Mesendoderm (in vitro differentiated cells): ENCODE results near the gene IDH3G.
"Not testable (repeated sequence)": the region's sequence is repeated elsewhere in the genome, so short reads cannot be mapped to it uniquely, and the experiment has no call there.

Experiments used
- DNase-seq: peaks from one replicate; pipeline ENCODE4 v3.0.0; 2013
- H2AK5ac ChIP-seq: 2 replicates; pipeline ENCODE4 v1.6.1; 2013; ENCODE audit warnings: low read length, inconsistent platforms
- H2BK120ac ChIP-seq: 2 replicates; pipeline ENCODE4 v1.6.1; 2013; ENCODE audit warnings: low read depth, mild to moderate bottlenecking, low read length, moderate library complexity, mixed read lengths
- H2BK15ac ChIP-seq: replicated peaks from 2 replicates; pipeline ENCODE4 v1.6.1; 2013; ENCODE audit warnings: low read depth, mild to moderate bottlenecking, moderate library complexity
- H2BK5ac ChIP-seq: 2 replicates; pipeline ENCODE4 v1.6.1; 2013; ENCODE audit warnings: low read length, inconsistent platforms
- H3K18ac ChIP-seq: 2 replicates; pipeline ENCODE4 v1.6.1; 2013; ENCODE audit warnings: mild to moderate bottlenecking, low read length, mixed read lengths
- H3K23ac ChIP-seq: one replicate; pipeline ENCODE4 v1.6.1; 2013; ENCODE audit warnings: low read length
- H3K27ac ChIP-seq: 2 replicates; pipeline ENCODE4 v1.5.1; 2013; ENCODE audit warnings: low read depth, mild to moderate bottlenecking, inconsistent platforms, low read length, moderate library complexity
- H3K27me3 ChIP-seq: 2 replicates; pipeline ENCODE4 v1.6.1; 2013; ENCODE audit warnings: low read length, control low read depth, mild to moderate bottlenecking, inconsistent platforms; ENCODE audit not compliant: insufficient read depth, poor library complexity
- H3K36me3 ChIP-seq: 2 replicates; pipeline ENCODE4 v1.6.1; 2013; ENCODE audit warnings: low read length, inconsistent platforms; ENCODE audit not compliant: control insufficient read depth, insufficient read depth
- H3K4ac ChIP-seq: one replicate; pipeline ENCODE4 v1.6.1; 2013; ENCODE audit warnings: low read depth, mild to moderate bottlenecking, low read length, moderate library complexity
- H3K4me1 ChIP-seq: 2 replicates; pipeline ENCODE4 v1.6.1; 2013; ENCODE audit warnings: low read depth, low read length, inconsistent platforms; ENCODE audit not compliant: control insufficient read depth
- H3K4me2 ChIP-seq: 2 replicates; pipeline ENCODE4 v1.6.1; 2013; ENCODE audit warnings: low read length
- H3K4me3 ChIP-seq: 2 replicates; pipeline ENCODE4 v1.5.1; 2013; ENCODE audit warnings: mild to moderate bottlenecking, low read length
- H3K56ac ChIP-seq: one replicate; pipeline ENCODE4 v1.6.1; 2013; ENCODE audit warnings: low read length
- H3K79me1 ChIP-seq: 2 replicates; pipeline ENCODE4 v1.6.1; 2013; ENCODE audit warnings: low read length, inconsistent platforms
- H3K79me2 ChIP-seq: 2 replicates; pipeline ENCODE4 v1.6.1; 2013; ENCODE audit warnings: mild to moderate bottlenecking, low read length; ENCODE audit not compliant: control insufficient read depth, insufficient read depth
- H3K9ac ChIP-seq: 2 replicates; pipeline ENCODE4 v1.6.1; 2013; ENCODE audit warnings: low read length, inconsistent platforms
- H4K5ac ChIP-seq: one replicate; pipeline ENCODE4 v1.6.1; 2013; ENCODE audit warnings: low read length
- H4K8ac ChIP-seq: one replicate; pipeline ENCODE4 v1.6.1; 2013; ENCODE audit warnings: low read depth, mild to moderate bottlenecking, control low read depth, low read length, moderate library complexity
- WGBS: extraction: QIAGEN DNeasy Blood & Tissue Kit; methylation state at CpG from one replicate; pipeline ENCODE4 v1.1.7; 2013; ENCODE audit warnings: low lambda C conversion rate, missing lambda C conversion rate; ENCODE audit not compliant: insufficient coverage; ENCODE audit errors: extremely low coverage; 5-methylcytosine and 5-hydroxymethylcytosine counted together

Gene IDH3G

DNA sequence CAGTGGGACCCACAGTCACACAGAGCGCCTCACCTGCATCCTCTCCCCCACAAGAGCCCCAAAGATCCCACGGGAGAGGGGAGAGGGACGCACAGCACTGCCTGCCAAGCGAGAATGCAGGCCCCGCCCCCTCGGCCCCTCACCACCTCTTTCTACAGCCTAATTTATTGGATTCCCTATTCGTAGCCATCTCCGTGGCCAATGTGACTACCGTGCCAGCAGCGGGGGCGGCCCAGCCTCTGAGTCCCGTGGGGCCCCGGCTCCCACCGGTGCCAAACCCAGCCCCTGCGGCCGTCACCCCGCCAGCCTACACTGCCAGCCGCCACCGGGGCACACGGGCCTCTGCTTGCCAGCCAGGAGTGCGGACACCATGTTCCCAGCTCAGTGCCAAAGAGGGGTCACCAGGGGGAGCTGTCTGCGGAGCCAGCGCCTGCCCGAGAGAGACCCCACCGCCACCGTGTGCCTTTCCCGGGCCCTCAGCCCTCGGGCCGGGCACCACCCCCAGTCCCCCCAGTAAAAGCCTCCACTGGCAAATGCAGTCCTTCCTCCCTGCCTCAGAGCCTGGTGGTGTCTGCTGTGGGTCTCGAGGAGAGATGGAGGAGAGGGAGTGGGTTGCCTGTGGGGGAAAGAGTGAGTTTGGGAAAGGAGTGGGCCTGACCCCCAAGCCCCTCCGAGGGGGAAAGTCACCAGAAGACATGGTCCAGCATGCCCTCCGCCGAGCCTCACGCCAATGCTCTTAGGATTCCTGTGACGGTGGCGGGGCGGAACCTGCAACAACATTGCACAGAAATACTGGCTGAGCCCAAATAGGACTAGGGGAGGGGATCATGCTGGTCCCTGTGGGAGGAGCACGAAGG lies 49.7 kb downstream of the IDH3G start:
- no peak overlapping the region for H3K18ac ChIP-seq
- no peaks in the 10 kb centered on the region for H3K79me2 ChIP-seq
- H3K27ac ChIP-seq, result no peak overlapping the region
- no peak overlapping the region for H2BK15ac ChIP-seq
- H2AK5ac ChIP-seq, result no peak overlapping the region
- no peaks in the 10 kb centered on the region for H3K27me3 ChIP-seq
- no peaks in the 10 kb centered on the region for H3K79me1 ChIP-seq
- H3K4me3 ChIP-seq, result no peak overlapping the region
- peak; percentile 49 for DNase-seq
- H3K4ac ChIP-seq, result no peak overlapping the region
- no peaks in the 10 kb centered on the region for H3K4me1 ChIP-seq
- H3K9ac ChIP-seq, result peak overlapping the region; percentile 51
- no CpG with 5 or more reads among the region's 38 CpGs for WGBS
- H2BK120ac ChIP-seq, result no peak overlapping the region
- no peak overlapping the region for H3K23ac ChIP-seq
- no peak overlapping the region for H3K4me2 ChIP-seq
- H3K56ac ChIP-seq, result peak overlapping the region; percentile 70
- no peak overlapping the region for H4K8ac ChIP-seq
- H2BK5ac ChIP-seq, result no peak overlapping the region
- H3K36me3 ChIP-seq, result no peaks in the 10 kb centered on the region
- no peak overlapping the region for H4K5ac ChIP-seq

DNA sequence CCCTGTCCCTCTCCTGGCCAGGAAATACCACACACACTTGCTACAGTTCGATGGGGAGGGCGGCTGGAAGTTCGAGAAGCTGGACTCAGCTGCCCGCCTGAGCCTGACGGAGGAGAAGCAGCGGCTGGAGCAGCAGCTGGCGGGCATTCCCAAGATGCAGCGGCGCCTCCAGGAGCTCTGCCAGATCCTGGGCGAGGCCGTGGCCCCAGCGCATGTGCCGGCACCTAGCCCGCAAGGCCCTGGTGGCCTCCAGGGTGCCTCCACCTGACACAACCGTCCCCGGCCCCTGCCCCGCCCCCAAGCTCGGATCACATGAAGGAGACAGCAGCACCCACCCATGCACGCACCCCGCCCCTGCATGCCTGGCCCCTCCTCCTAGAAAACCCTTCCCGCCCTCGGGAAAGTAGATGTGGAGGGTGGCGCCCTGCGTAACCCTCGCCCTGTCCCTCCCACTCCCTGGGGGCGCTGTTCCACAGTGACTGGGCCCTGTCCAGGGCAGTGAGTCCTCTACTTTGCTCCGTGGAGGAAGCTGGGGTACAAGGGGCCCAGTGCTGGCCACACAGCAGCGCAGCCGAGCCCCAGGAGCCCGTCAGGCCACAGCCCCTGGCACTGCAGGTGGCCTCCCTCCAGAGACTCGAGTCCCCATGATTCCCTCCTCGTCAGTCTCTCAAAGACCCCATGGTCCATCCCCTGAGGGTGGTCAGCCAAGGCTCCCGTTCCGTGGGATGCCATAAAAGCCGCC lies 50.5 kb downstream of the IDH3G start:
- H4K5ac ChIP-seq, H2BK5ac ChIP-seq, H3K27me3 ChIP-seq, H3K79me2 ChIP-seq, H3K27ac ChIP-seq, H3K23ac ChIP-seq, H2BK15ac ChIP-seq, H4K8ac ChIP-seq, H3K36me3 ChIP-seq, H3K18ac ChIP-seq, H3K4me3 ChIP-seq, H3K4me1 ChIP-seq, H2AK5ac ChIP-seq, H3K79me1 ChIP-seq, H2BK120ac ChIP-seq, H3K4me2 ChIP-seq, H3K4ac ChIP-seq: not testable (repeated sequence)
- DNase-seq, result peak; percentile 64
- Histone ChIP-seq H3K9ac (peak overlapping the region; percentile 51), H3K56ac (peak overlapping the region; percentile 64)
- no CpG with 5 or more reads among the region's 35 CpGs for WGBS

DNA sequence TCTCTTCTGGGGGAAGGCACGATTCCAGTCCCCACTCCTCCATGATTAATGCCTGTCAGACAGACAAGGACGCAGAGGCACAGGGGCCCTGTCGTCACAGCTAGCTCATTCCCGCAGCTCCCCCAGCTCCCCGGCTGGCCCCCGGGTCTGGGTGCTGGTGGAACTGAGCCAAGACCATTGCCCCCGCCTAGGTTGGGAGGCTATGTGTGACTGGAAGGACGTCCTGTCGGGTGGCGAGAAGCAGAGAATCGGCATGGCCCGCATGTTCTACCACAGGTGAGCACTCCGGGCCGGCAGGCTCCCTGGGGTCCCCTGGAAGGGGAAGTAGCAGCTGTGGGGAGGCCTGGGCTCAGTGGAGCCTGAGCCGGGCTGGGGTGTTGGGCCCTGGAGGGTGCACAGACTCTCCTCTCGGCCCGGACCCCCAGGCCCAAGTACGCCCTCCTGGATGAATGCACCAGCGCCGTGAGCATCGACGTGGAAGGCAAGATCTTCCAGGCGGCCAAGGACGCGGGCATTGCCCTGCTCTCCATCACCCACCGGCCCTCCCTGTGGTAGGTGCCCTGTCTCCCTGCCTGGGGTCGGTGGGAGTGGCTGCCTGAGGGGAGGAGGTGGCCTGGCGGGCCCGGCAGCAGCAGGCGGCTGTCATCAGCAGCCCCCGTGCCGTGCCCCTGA lies 51.2 kb downstream of the IDH3G start:
- H4K5ac ChIP-seq, H3K9ac ChIP-seq, H3K27me3 ChIP-seq, H3K4me3 ChIP-seq, H2BK15ac ChIP-seq, H2BK5ac ChIP-seq, H2AK5ac ChIP-seq, H3K79me1 ChIP-seq, H3K4me2 ChIP-seq, H3K4me1 ChIP-seq, H3K36me3 ChIP-seq, H3K18ac ChIP-seq, DNase-seq, H4K8ac ChIP-seq, H3K23ac ChIP-seq, H3K27ac ChIP-seq, H3K4ac ChIP-seq, H3K56ac ChIP-seq, H3K79me2 ChIP-seq, H2BK120ac ChIP-seq: not testable (repeated sequence)
- no CpG with 5 or more reads among the region's 32 CpGs for WGBS

DNA sequence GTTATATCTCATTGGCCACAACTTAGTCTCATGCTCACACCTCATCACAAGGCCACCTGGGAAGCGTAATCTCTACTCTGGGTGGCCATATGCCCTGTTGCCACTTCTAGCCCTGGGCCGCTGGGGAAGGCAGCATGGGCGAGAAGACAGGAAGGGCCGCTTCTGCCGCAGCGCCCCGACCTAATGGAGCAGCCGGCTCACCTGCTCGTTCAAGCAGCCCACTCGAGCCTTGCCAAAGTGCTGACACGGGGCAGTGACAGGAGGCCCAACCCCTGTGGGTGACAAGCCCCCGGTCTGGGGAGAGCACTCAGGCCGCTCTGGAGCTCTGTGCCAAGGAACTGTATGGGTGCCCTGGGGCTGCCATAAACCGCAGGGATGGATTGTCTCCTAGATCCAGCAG lies 52.1 kb downstream of the IDH3G start:
- no CpG with 5 or more reads among the region's 14 CpGs for WGBS

DNA sequence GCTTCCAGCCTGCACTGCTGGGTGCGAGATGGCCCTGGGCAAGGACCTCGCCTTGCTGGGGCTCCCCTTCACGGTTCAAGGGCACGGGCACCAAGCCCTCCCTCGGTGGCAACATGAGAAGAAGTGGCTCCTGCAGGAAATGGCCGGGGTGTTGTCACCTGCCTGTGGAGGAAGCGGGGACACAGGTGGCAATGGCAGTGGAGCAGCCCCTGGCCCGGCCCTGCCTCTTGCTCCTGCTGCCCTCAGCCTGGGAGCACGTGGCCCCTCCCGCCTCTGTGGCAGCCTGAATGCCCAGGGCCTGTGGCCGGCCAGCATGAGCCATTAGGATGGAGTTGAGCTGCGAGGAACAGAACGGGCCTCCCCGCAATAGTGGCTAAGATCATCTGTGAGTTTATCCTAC lies 52.7 kb downstream of the IDH3G start:
- Histone ChIP-seq H3K23ac (no peak overlapping the region), H3K4me3 (no peak overlapping the region), H3K27me3 (no peaks in the 10 kb centered on the region), H3K79me2 (no peaks in the 10 kb centered on the region), H3K4me2 (no peak overlapping the region), H4K8ac (no peak overlapping the region), H4K5ac (no peak overlapping the region), H2AK5ac (no peak overlapping the region), H3K56ac (no peak overlapping the region), H3K4me1 (no peaks in the 10 kb centered on the region), H2BK15ac (no peak overlapping the region), H2BK5ac (no peak overlapping the region), H2BK120ac (no peak overlapping the region), H3K27ac (no peak overlapping the region), H3K4ac (no peak overlapping the region), H3K36me3 (no peaks in the 10 kb centered on the region), H3K9ac (no peak overlapping the region), H3K18ac (no peak overlapping the region), H3K79me1 (no peaks in the 10 kb centered on the region)
- no CpG with 5 or more reads among the region's 14 CpGs for WGBS
- no peak for DNase-seq

More for the DNA sequence above, 52.1 kb downstream of the IDH3G start:
- H3K4me3 ChIP-seq, H3K23ac ChIP-seq, H3K56ac ChIP-seq, H3K4me2 ChIP-seq, DNase-seq, H2AK5ac ChIP-seq, H3K4me1 ChIP-seq, H3K79me2 ChIP-seq, H2BK15ac ChIP-seq, H3K79me1 ChIP-seq, H2BK120ac ChIP-seq, H4K8ac ChIP-seq, H3K36me3 ChIP-seq, H3K4ac ChIP-seq, H3K18ac ChIP-seq, H3K27me3 ChIP-seq, H3K27ac ChIP-seq, H2BK5ac ChIP-seq, H3K9ac ChIP-seq, H4K5ac ChIP-seq: not testable (repeated sequence)
